ENCODE measurements around the gene SKOR1. TPM values are rescaled to one million over a fixed set of nuclear protein-coding genes. Genes with fewer than 3 reads are reported as not detected.

Gene SKOR1
- total RNA-seq, 4 donors from 2014 or later: 1.1 to 2.3 (median 1.5) TPM

GRCh38 chr15:67865766-67866165 lies 40.5 kb downstream of the SKOR1 start:
- TF ChIP-seq POLR2A (IDR thresholded peaks at IDR 0.05): no peak
- no peak for TF ChIP-seq EP300 (IDR thresholded peaks at IDR 0.05)
- TF ChIP-seq, protein P1, sequence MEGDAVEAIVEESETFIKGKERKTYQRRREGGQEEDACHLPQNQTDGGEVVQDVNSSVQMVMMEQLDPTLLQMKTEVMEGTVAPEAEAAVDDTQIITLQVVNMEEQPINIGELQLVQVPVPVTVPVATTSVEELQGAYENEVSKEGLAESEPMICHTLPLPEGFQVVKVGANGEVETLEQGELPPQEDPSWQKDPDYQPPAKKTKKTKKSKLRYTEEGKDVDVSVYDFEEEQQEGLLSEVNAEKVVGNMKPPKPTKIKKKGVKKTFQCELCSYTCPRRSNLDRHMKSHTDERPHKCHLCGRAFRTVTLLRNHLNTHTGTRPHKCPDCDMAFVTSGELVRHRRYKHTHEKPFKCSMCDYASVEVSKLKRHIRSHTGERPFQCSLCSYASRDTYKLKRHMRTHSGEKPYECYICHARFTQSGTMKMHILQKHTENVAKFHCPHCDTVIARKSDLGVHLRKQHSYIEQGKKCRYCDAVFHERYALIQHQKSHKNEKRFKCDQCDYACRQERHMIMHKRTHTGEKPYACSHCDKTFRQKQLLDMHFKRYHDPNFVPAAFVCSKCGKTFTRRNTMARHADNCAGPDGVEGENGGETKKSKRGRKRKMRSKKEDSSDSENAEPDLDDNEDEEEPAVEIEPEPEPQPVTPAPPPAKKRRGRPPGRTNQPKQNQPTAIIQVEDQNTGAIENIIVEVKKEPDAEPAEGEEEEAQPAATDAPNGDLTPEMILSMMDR (IDR thresholded peaks at IDR 0.05): no peak
- no peak for TF ChIP-seq POLR2AphosphoS5 (IDR thresholded peaks at IDR 0.05)
- Histone ChIP-seq H3K4me3 (no peak overlapping the region), H3K36me3 (no peaks in the 10 kb centered on the region), H3K27ac (no peak overlapping the region), H3K27me3 (no peaks in the 10 kb centered on the region), H3K9me3 (no peaks in the 10 kb centered on the region), H3K4me1 (peaks cover 14% of the 10 kb centered on the region)
- DNase-seq (ENCODE audit: low spot score in 2 of 2): no peak
- WGBS: 90% methylated on average over 4 of the region's 4 CpGs

- Histone ChIP-seq H3K9me3 (no peaks in the 10 kb centered on the region), H3K4me1 (no peaks in the 10 kb centered on the region), H3K36me3 (no peaks in the 10 kb centered on the region), H3K4me3 (no peak overlapping the region), H3K27ac (no peak overlapping the region), H3K27me3 (no peaks in the 10 kb centered on the region)
- TF ChIP-seq EP300 (IDR thresholded peaks at IDR 0.05) (no peak), POLR2AphosphoS5 (IDR thresholded peaks at IDR 0.05) (no peak), POLR2A (IDR thresholded peaks at IDR 0.05) (no peak)
- TF ChIP-seq, protein P1 (IDR thresholded peaks at IDR 0.05): no peak
- no peak for DNase-seq (ENCODE audit: low spot score in 2 of 2)
- 81% methylated on average over 3 of the region's 3 CpGs for WGBS
These were observed 44.4 kb downstream of the SKOR1 start for GRCh38 chr15:67869701-67870100.

- Histone ChIP-seq H3K27me3 (no peaks in the 10 kb centered on the region), H3K4me1 (no peaks in the 10 kb centered on the region), H3K27ac (no peak overlapping the region), H3K36me3 (no peaks in the 10 kb centered on the region), H3K4me3 (no peak overlapping the region), H3K9me3 (no peaks in the 10 kb centered on the region)
- DNase-seq (ENCODE audit: low spot score in 2 of 2): no peak
- TF ChIP-seq POLR2AphosphoS5 (IDR thresholded peaks at IDR 0.05): no peak
- TF ChIP-seq EP300 (IDR thresholded peaks at IDR 0.05): no peak
- TF ChIP-seq, protein P1 (IDR thresholded peaks at IDR 0.05): no peak
- no peak for TF ChIP-seq POLR2A (IDR thresholded peaks at IDR 0.05)
These were observed 45.6 kb downstream of the SKOR1 start for GRCh38 chr15:67870868-67871408.

- no peak overlapping the region for H3K4me3 ChIP-seq
- no peaks in the 10 kb centered on the region for H3K4me1 ChIP-seq
- H3K36me3 ChIP-seq: no peaks in the 10 kb centered on the region
- no peak for TF ChIP-seq POLR2AphosphoS5 (IDR thresholded peaks at IDR 0.05)
- TF ChIP-seq POLR2A (IDR thresholded peaks at IDR 0.05): no peak
- TF ChIP-seq, protein P1 (IDR thresholded peaks at IDR 0.05): no peak
- TF ChIP-seq EP300 (IDR thresholded peaks at IDR 0.05): no peak
- H3K27me3 ChIP-seq: no peaks in the 10 kb centered on the region
- H3K9me3 ChIP-seq: no peaks in the 10 kb centered on the region
- no peak for DNase-seq (ENCODE audit: low spot score in 2 of 2)
- WGBS: 97% methylated on average over 3 of the region's 3 CpGs
- no peak overlapping the region for H3K27ac ChIP-seq
These were observed 48.5 kb downstream of the SKOR1 start for GRCh38 chr15:67873777-67874176.

DNA sequence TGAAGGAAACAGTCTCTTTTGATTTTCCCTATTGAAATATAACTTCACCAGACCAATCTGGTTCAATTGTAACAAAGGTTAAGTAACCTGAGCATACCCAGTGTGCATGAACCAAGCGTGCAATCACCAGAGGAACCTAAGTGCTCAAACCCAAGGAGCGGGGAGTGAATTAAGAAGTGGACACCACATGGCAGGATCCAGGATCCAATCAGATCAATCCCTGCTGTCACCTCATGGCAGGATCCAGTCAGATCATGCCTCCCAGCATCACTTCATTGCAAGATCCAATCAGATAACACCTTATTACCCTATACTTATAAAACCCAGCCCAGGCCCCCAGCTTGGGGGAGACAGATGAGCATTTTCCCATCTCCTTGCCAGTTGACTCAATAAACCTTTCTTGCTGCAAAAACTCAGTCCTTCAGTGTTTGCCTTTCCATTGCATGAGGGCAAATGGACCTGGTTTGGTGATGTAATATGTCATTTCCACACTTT lies 53.5 kb downstream of the SKOR1 start:
- H3K4me3 ChIP-seq: no peak overlapping the region
- TF ChIP-seq, protein P1 (IDR thresholded peaks at IDR 0.05): no peak
- no peak for TF ChIP-seq POLR2A (IDR thresholded peaks at IDR 0.05)
- no peak for TF ChIP-seq POLR2AphosphoS5 (IDR thresholded peaks at IDR 0.05)
- no peak overlapping the region for H3K27ac ChIP-seq
- H3K27me3 ChIP-seq: no peaks in the 10 kb centered on the region
- DNase-seq (ENCODE audit: low spot score in 2 of 2): no peak
- peaks cover 15% of the 10 kb centered on the region for H3K4me1 ChIP-seq
- no peaks in the 10 kb centered on the region for H3K36me3 ChIP-seq
- H3K9me3 ChIP-seq: no peaks in the 10 kb centered on the region
- WGBS: 95% methylated on average over 2 of the region's 2 CpGs

Data from suprapubic skin (tissue), 4 donors.